ENCODE measurements around the gene TMEM117.

- TF ChIP-seq CTCF (conservative IDR thresholded peaks at IDR 0.05 in 1 of 2, IDR thresholded peaks at IDR 0.05 in 1 of 2; ENCODE audit: extremely low read depth in 1 of 2, insufficient read depth in 1 of 2, low read depth in 1 of 2, low read length in 2 of 2) = no peak
- TF ChIP-seq EZH2 (IDR thresholded peaks at IDR 0.05; ENCODE audit: borderline replicate concordance, low read length) = no peak
These were observed 190.2 kb downstream of the TMEM117 start for GRCh38 chr12:44026046-44026445.

All from mammary epithelial cell (primary cell).